PC-3 (cell line): ENCODE measurements around the gene MCM9.

ENCODE experiments used
- CTCF ChIP-seq: fragments of 300-600 bp; sonication (generic); conservative IDR thresholded peaks from 2 replicates; pipeline ENCODE4 v1.5.1; 2017; ENCODE audit warnings: antibody characterized with exemption, low read depth, mild to moderate bottlenecking, low read length
- EZH2 ChIP-seq: fragments of 300-600 bp; sonication (generic); IDR thresholded peaks from one replicate; pipeline ENCODE4 v1.6.1; 2017; ENCODE audit warnings: antibody characterized with exemption, mild to moderate bottlenecking, low read length; ENCODE audit not compliant: unreplicated experiment

- no peak for TF ChIP-seq CTCF
- no peak for TF ChIP-seq EZH2
Measured at GRCh38 chr6:118914598-118914997, 20.4 kb downstream of the MCM9 start.
